GM18907 (cell line): ENCODE measurements around the gene RAB30.
"Not testable (repeated sequence)": the region's sequence is repeated elsewhere in the genome, so short reads cannot be mapped to it uniquely, and the experiment has no call there.

Source experiments
- ATAC-seq: cut with Tn5 transposase; IDR thresholded peaks from one replicate; pipeline ENCODE4 v1.9.1; 2021; ENCODE audit warnings: mild to moderate bottlenecking, moderate library complexity; ENCODE audit not compliant: unreplicated experiment

RAB30 gene

GRCh38 chr11:83011333-83012167, 60.1 kb downstream of the RAB30 start:
- ATAC-seq: no peak

GRCh38 chr11:83009999-83010398, 61.7 kb downstream of the RAB30 start:
- ATAC-seq: no peak

- not testable (repeated sequence) for ATAC-seq
Observed at GRCh38 chr11:83009136-83009535, 62.6 kb downstream of the RAB30 start.

- ATAC-seq: no peak
Observed at GRCh38 chr11:83008581-83008923, 63.1 kb downstream of the RAB30 start.

- ATAC-seq: peak; percentile 55
Observed at GRCh38 chr11:83007909-83008580, 63.7 kb downstream of the RAB30 start.

- no peak for ATAC-seq
Observed at GRCh38 chr11:83007477-83007876, 64.2 kb downstream of the RAB30 start.

GRCh38 chr11:83006877-83007330, 64.8 kb downstream of the RAB30 start:
- ATAC-seq: peak; percentile 61

GRCh38 chr11:83004746-83005556, 66.7 kb downstream of the RAB30 start:
- peak; percentile 34 for ATAC-seq

GRCh38 chr11:83002522-83002921, 69.2 kb downstream of the RAB30 start:
- ATAC-seq: no peak

GRCh38 chr11:83002053-83002452, 69.6 kb downstream of the RAB30 start:
- no peak for ATAC-seq

GRCh38 chr11:83000381-83000780, 71.3 kb downstream of the RAB30 start:
- ATAC-seq: no peak

GRCh38 chr11:82999232-82999631, 72.5 kb downstream of the RAB30 start:
- no peak for ATAC-seq

- no peak for ATAC-seq
Observed at GRCh38 chr11:82998697-82999096, 73.0 kb downstream of the RAB30 start.

GRCh38 chr11:82996966-82997606, 74.6 kb downstream of the RAB30 start:
- ATAC-seq: peak; percentile 96

- ATAC-seq: peak; percentile 43
Observed at GRCh38 chr11:82995754-82996398, 75.8 kb downstream of the RAB30 start.

- ATAC-seq: no peak
Observed at GRCh38 chr11:82995235-82995634, 76.5 kb downstream of the RAB30 start.

- ATAC-seq: no peak
Observed at GRCh38 chr11:82994604-82995230, 77.0 kb downstream of the RAB30 start.

- no peak for ATAC-seq
Observed at GRCh38 chr11:82992223-82992622, 79.5 kb downstream of the RAB30 start.

GRCh38 chr11:82989628-82990404, 81.9 kb downstream of the RAB30 start:
- ATAC-seq: no peak
